NCI-H2227 (cell line): Measurements from ENCODE around the gene BNC2.
A peak's percentile ranks its signal among the peaks of the same experiment; 100 is the strongest.
"Not testable (repeated sequence)": the region's sequence is repeated elsewhere in the genome, so short reads cannot be mapped to it uniquely, and the experiment has no call there.

Experiments
- DNase-seq: peaks from one replicate; lab custom pipeline; 2025; ENCODE audit not compliant: unreplicated experiment; lab: John Stamatoyannopoulos, UW

BNC2 gene

GRCh38 chr9:16461851-16462250 lies 408.6 kb downstream of the BNC2 start:
- DNase-seq, result no peak

- no peak for DNase-seq
Observed at GRCh38 chr9:16461137-16461840, 409.2 kb downstream of the BNC2 start.

- no peak for DNase-seq
Observed at GRCh38 chr9:16460696-16461095, 409.8 kb downstream of the BNC2 start.

- DNase-seq, result no peak
Observed at GRCh38 chr9:16459421-16460148, 410.9 kb downstream of the BNC2 start.

GRCh38 chr9:16458696-16459420 lies 411.6 kb downstream of the BNC2 start:
- DNase-seq, result no peak

GRCh38 chr9:16455842-16456241 lies 414.6 kb downstream of the BNC2 start:
- DNase-seq, result no peak

- DNase-seq, result no peak
Observed at GRCh38 chr9:16453390-16453789, 417.1 kb downstream of the BNC2 start.

GRCh38 chr9:16450578-16450977 lies 419.9 kb downstream of the BNC2 start:
- DNase-seq, result no peak

GRCh38 chr9:16450043-16450442 lies 420.4 kb downstream of the BNC2 start:
- DNase-seq, result no peak

- DNase-seq, result peak; percentile 4
Observed at GRCh38 chr9:16449076-16449730, 421.3 kb downstream of the BNC2 start.

- no peak for DNase-seq
Observed at GRCh38 chr9:16447946-16448345, 422.5 kb downstream of the BNC2 start.

GRCh38 chr9:16446636-16447035 lies 423.8 kb downstream of the BNC2 start:
- no peak for DNase-seq

- no peak for DNase-seq
Observed at GRCh38 chr9:16445141-16445920, 425.1 kb downstream of the BNC2 start.

- DNase-seq, result no peak
Observed at GRCh38 chr9:16442622-16443021, 427.8 kb downstream of the BNC2 start.

- DNase-seq, result no peak
Observed at GRCh38 chr9:16441791-16442190, 428.7 kb downstream of the BNC2 start.

- not testable (repeated sequence) for DNase-seq
Observed at GRCh38 chr9:16438831-16439230, 431.6 kb downstream of the BNC2 start.

GRCh38 chr9:16436545-16436944 lies 433.9 kb downstream of the BNC2 start:
- no peak for DNase-seq

- DNase-seq, result no peak
Observed at GRCh38 chr9:16434526-16434925, 435.9 kb downstream of the BNC2 start.

GRCh38 chr9:16433494-16433893 lies 437.0 kb downstream of the BNC2 start:
- no peak for DNase-seq

GRCh38 chr9:16431666-16432392 lies 438.6 kb downstream of the BNC2 start:
- no peak for DNase-seq
